HL-60 (cell line): ENCODE data around the gene ITGAV.

ENCODE experiments used
- DNase-seq, 2 experiments: peaks; one replicate each; pipeline ENCODE4 v3.0.0-alpha.2; 2010 to 2020; ENCODE audit warnings: low read depth in 1 of 2, low spot score in 1 of 2
- H3K27ac ChIP-seq: fragments of 250-450 bp; sonication (Bioruptor Pico); replicated peaks from 2 replicates; pipeline ENCODE4 v1.5.1; 2020; ENCODE audit warnings: mild to moderate bottlenecking, moderate library complexity
- H3K27me3 ChIP-seq: fragments of 250-450 bp; sonication (Bioruptor Pico); 2 replicates; pipeline ENCODE4 v1.5.1; 2021; ENCODE audit warnings: mild to moderate bottlenecking, moderate library complexity; ENCODE audit not compliant: insufficient read depth, poor library complexity, severe bottlenecking
- H3K4me3 ChIP-seq: replicated peaks from 2 replicates; pipeline ENCODE4 v1.5.1; 2011; ENCODE audit warnings: mild to moderate bottlenecking, control low read depth, low read length; ENCODE audit not compliant: insufficient read depth
- GABPA ChIP-seq: IDR thresholded peaks from 2 replicates; pipeline ENCODE4 v1.6.1; 2012; ENCODE audit warnings: low read depth
- POLR2AphosphoS5 ChIP-seq: IDR thresholded peaks from 2 replicates; pipeline ENCODE4 v1.6.1; 2012; ENCODE audit warnings: low read depth
- SPI1 ChIP-seq: IDR thresholded peaks from 2 replicates; pipeline ENCODE4 v1.6.1; 2012; ENCODE audit warnings: low read depth, mild to moderate bottlenecking, borderline replicate concordance
- TF ChIP-seq, protein P1 (sequence below): IDR thresholded peaks from 2 replicates; pipeline ENCODE4 v1.6.1; 2012; ENCODE audit warnings: low read depth; ENCODE audit not compliant: insufficient replicate concordance
- TF ChIP-seq, protein P2 (sequence below): IDR thresholded peaks from one replicate; pipeline ENCODE4 v1.5.1; 2011; ENCODE audit warnings: low read length, control low read depth, inconsistent platforms; ENCODE audit not compliant: insufficient read depth

ITGAV gene

DNA sequence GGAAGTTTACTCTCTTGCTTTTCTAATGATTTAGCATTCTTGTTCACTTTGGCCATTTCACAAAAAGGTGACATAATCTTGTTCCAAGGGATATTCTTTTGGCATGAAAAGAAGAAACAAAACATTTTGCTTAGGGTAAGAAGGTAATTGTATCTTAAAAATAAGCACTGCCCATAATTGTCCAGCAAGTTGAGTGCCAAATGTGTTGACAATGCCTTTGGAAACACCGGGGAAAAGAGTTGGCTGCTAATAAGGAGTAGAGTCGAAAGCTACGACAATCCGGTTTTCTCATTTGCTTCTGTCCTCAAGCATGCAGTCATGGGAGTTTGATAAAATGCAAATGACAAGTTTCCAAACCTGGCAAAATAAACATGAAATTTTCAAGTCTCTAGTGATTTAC is 27.3 kb downstream of the ITGAV start:
- DNase-seq, result no peak
- Histone ChIP-seq H3K4me3 (no peak overlapping the region), H3K27me3 (no peaks in the 10 kb centered on the region), H3K27ac (no peak overlapping the region)
- TF ChIP-seq POLR2AphosphoS5 (no peak), SPI1 (no peak)

DNA sequence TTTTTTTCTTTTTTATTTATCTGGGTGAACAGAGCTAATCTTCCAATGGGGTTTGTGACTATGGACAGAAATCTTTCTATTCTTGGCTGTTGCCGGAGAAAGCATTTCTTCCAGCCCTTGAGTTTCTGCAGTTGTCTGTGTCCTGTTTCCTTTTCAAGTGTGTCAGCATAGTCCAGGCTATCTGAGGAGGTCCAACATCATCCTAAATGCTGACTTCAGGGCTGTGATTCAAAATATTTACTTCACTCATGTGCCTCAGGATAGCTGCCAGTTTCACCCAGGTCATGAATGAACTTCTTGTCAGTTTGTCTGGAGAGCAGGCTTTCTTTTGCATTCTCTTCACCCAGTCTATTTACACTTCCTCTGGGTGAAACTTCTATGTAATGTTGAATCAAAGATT is 27.9 kb downstream of the ITGAV start:
- TF ChIP-seq GABPA (no peak), POLR2AphosphoS5 (no peak), SPI1 (no peak)
- TF ChIP-seq, protein P1, sequence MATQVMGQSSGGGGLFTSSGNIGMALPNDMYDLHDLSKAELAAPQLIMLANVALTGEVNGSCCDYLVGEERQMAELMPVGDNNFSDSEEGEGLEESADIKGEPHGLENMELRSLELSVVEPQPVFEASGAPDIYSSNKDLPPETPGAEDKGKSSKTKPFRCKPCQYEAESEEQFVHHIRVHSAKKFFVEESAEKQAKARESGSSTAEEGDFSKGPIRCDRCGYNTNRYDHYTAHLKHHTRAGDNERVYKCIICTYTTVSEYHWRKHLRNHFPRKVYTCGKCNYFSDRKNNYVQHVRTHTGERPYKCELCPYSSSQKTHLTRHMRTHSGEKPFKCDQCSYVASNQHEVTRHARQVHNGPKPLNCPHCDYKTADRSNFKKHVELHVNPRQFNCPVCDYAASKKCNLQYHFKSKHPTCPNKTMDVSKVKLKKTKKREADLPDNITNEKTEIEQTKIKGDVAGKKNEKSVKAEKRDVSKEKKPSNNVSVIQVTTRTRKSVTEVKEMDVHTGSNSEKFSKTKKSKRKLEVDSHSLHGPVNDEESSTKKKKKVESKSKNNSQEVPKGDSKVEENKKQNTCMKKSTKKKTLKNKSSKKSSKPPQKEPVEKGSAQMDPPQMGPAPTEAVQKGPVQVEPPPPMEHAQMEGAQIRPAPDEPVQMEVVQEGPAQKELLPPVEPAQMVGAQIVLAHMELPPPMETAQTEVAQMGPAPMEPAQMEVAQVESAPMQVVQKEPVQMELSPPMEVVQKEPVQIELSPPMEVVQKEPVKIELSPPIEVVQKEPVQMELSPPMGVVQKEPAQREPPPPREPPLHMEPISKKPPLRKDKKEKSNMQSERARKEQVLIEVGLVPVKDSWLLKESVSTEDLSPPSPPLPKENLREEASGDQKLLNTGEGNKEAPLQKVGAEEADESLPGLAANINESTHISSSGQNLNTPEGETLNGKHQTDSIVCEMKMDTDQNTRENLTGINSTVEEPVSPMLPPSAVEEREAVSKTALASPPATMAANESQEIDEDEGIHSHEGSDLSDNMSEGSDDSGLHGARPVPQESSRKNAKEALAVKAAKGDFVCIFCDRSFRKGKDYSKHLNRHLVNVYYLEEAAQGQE, result no peak
- TF ChIP-seq, protein P2, sequence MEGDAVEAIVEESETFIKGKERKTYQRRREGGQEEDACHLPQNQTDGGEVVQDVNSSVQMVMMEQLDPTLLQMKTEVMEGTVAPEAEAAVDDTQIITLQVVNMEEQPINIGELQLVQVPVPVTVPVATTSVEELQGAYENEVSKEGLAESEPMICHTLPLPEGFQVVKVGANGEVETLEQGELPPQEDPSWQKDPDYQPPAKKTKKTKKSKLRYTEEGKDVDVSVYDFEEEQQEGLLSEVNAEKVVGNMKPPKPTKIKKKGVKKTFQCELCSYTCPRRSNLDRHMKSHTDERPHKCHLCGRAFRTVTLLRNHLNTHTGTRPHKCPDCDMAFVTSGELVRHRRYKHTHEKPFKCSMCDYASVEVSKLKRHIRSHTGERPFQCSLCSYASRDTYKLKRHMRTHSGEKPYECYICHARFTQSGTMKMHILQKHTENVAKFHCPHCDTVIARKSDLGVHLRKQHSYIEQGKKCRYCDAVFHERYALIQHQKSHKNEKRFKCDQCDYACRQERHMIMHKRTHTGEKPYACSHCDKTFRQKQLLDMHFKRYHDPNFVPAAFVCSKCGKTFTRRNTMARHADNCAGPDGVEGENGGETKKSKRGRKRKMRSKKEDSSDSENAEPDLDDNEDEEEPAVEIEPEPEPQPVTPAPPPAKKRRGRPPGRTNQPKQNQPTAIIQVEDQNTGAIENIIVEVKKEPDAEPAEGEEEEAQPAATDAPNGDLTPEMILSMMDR, result no peak
- no peak overlapping the region for H3K27ac ChIP-seq
- no peak overlapping the region for H3K4me3 ChIP-seq
- no peaks in the 10 kb centered on the region for H3K27me3 ChIP-seq
- DNase-seq, result no peak

DNA sequence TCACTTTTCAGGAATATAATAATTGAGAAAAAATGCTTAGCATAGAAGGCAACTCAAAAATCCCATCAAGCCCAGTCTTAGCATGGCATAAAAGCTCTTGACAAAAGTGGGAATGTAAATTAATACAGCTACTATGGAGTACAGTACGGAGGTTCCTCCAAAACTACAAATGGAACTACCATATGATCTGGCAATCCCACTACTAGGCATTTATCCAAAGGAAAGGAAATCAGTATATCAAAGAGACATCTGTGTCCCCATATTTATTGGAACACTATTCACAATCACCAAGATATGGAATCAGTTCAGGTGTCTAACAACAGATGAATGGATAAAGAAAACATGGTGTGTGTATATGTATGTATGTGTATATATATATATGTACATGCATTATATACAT is 28.8 kb downstream of the ITGAV start:
- no peak overlapping the region for H3K4me3 ChIP-seq
- H3K27me3 ChIP-seq, result no peaks in the 10 kb centered on the region
- DNase-seq, result no peak
- H3K27ac ChIP-seq, result no peak overlapping the region
- TF ChIP-seq GABPA (no peak), POLR2AphosphoS5 (no peak), SPI1 (no peak)
- TF ChIP-seq, protein P2, result no peak
- TF ChIP-seq, protein P1, result no peak

DNA sequence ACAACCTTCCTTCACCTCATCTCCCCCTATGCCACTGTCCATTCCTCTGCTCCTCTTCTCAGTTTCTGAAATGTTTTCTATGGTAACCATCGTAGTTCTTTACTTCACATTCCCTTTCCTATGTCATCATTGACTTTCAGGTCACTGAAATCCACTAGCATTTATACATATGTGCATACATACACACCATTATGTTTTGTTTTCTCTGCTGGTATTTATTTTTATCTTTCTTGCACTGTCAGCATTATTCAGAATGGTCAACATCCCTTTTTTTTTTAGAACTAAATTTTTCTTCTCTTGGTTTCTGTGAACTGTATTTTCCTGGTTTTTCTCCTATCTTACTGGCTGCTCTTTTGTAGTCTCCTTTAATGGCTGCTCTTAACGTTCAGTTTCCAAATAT is 33.2 kb downstream of the ITGAV start:
- TF ChIP-seq, protein P1, result no peak
- TF ChIP-seq, protein P2, result no peak
- TF ChIP-seq POLR2AphosphoS5 (no peak), SPI1 (no peak), GABPA (no peak)
- Histone ChIP-seq H3K4me3 (no peak overlapping the region), H3K27me3 (no peaks in the 10 kb centered on the region), H3K27ac (no peak overlapping the region)
- no peak for DNase-seq
